ENCODE measurements around the gene CENPF. TPM values are rescaled to one million over a fixed set of nuclear protein-coding genes. Genes with fewer than 3 reads are reported as not detected.
"Not testable (repeated sequence)": the region's sequence is repeated elsewhere in the genome, so short reads cannot be mapped to it uniquely, and the experiment has no call there.

CENPF gene, protein sequence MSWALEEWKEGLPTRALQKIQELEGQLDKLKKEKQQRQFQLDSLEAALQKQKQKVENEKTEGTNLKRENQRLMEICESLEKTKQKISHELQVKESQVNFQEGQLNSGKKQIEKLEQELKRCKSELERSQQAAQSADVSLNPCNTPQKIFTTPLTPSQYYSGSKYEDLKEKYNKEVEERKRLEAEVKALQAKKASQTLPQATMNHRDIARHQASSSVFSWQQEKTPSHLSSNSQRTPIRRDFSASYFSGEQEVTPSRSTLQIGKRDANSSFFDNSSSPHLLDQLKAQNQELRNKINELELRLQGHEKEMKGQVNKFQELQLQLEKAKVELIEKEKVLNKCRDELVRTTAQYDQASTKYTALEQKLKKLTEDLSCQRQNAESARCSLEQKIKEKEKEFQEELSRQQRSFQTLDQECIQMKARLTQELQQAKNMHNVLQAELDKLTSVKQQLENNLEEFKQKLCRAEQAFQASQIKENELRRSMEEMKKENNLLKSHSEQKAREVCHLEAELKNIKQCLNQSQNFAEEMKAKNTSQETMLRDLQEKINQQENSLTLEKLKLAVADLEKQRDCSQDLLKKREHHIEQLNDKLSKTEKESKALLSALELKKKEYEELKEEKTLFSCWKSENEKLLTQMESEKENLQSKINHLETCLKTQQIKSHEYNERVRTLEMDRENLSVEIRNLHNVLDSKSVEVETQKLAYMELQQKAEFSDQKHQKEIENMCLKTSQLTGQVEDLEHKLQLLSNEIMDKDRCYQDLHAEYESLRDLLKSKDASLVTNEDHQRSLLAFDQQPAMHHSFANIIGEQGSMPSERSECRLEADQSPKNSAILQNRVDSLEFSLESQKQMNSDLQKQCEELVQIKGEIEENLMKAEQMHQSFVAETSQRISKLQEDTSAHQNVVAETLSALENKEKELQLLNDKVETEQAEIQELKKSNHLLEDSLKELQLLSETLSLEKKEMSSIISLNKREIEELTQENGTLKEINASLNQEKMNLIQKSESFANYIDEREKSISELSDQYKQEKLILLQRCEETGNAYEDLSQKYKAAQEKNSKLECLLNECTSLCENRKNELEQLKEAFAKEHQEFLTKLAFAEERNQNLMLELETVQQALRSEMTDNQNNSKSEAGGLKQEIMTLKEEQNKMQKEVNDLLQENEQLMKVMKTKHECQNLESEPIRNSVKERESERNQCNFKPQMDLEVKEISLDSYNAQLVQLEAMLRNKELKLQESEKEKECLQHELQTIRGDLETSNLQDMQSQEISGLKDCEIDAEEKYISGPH (N-terminal part only)
- 26.8 TPM for total RNA-seq

DNA sequence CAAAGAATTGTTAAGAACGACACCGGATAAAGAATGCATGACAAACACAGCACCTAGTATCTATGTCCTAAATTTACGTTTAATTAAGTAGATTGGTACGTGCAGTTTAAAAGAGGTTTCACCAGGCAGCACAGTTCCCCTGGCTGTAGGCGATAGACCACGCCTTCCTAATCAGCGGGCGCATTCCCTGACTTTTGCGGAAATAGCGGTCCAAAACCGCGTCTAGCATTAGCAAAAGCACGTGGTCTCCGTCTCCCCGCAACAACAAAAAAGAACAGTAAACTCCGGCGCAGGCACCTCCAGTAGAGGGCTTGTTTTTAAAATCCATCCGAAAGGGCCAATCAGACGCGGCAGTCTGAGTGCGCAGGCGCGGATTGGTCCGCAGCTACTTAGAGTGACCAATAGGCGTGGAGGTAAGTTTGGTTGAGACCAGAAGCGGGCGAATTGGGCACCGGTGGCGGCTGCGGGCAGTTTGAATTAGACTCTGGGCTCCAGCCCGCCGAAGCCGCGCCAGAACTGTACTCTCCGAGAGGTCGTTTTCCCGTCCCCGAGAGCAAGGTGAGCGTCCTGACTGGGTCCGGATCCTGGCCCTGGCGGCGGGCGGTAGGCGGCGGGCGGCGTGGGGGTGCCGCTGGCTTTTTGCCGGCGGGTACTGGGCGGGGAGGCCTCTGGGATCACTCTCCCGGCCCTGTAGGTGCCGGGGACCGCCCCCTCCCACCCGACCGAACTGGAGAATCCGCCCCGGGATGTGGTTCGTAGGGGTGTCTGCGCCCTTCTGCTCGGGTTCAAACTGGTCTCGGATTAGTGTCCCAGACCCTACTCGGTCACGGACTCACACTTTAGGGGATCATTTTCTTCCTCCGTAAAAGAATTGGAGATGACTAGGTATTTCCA is at the start of gene CENPF:
Gene CENPF, plus strand, starts transcription at position 432 of the 894 bp plus-strand sequence. CDS start 10,560 bp downstream, outside the sequence.
- DNase-seq = peak; percentile 97

DNA sequence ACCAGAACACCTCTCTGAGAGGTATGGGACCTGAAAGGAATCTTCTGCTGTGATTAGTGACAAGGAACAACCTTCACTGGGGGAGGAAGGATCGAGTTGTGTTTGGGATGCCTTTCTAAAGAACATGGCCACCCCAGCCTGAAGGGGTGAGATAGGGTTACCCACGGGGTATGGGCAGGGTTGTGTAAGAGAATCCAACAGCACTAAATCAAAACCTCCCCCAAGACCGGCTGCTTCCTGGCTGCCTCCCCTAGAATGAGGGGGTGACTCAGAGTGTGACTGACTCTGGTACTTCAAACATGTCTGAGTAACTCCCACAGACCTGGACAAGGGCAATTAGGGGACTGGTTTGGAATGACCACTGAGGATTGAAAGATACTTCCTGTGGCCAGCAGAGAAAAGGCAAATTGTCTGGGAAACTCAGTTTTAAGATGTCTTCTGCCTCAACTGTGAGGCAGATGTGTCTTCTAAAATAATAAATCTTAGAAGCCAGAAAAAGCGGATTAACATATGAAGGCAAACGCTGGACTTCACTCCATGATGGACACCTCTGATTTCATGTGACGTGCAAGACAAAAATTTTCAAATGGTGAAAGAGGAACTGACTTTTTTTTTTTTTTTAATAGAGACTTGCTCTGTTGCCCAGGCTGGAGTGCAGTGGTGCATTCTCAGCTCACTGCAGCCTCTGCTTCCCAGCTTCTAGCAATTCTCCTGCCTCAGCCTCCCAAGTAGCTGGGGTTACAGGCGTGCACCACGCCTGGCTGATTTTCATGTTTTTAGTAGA is 44.9 kb upstream of the CENPF start:
- no peak for DNase-seq

DNA sequence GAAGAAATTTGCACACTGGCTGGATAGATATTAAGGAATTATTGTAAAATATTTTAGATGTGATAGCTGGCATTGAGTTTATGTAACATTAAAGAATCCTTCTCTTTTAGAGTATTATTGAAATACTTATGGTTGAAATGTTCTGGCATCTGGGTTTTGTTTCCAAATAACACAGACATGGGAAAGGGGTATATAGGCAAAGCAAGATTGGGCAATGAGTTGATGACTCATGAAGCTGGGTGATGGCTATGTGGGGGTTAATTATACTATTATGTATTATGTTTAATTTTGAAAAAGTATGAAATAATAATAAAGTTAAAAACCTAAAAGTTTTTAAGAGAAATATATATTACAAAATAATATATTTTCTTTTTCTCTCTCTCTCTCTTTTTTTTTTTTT is 39.1 kb upstream of the CENPF start:
- no peak for DNase-seq

DNA sequence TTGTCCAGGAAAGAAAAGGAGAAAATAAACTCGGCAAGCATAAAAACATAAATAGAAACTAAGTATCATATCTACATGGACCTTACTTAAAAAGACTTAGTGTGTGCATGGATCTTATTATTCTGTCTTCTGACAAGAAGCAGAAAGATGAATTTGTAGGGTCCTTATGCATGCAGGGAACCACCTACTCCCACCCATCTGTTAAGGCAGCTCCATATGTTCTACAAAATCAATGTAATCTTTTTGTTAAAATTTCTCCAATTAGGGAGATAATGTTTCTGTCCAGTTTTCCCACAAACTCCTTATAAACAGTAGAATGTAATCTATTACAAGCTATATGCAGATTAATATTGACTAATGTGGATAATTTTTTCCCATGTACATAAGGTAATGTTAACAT is 37.7 kb upstream of the CENPF start:
- DNase-seq = no peak

DNA sequence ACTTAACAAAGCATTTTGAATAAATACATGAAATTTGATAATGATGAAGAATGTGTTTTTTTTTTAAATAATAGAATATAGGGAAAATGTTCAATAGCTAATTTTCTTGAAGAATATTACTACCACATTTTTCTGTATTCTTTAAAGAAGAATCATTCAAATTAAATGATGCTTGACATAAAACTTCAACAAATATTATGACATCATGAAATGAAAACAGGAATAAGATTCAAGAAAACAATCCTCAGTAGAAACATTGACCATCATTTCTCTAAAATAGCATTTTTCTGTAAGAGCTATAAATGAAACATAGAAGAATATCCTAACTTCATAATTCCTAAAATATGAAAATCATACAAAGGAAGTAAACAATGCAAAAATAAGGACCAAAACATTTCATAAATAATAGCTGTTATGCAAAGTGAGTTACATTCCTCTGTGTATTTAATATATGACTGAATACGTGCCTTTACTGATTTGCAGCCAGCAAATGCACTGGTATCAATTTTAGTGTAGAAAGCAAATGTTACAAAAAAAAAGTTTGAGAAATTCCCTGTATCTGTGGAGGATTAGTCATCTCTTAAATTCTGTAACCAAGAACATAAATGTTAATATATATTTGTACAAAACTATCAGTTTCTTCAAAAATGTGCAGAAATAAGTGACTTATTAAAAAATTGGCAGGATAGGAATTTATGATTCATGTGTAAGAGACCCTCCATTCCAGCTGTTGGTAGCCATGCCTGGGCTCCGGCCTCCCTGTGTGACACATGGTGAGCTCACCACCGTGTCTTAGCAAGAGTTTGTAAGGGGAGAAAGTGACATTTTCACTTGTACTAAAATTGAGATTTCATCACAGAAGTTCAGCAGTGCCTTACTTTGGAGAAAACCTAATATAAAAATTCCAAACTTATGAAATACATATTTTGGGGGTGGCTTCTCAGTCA is 36.6 kb upstream of the CENPF start:
- DNase-seq = no peak

DNA sequence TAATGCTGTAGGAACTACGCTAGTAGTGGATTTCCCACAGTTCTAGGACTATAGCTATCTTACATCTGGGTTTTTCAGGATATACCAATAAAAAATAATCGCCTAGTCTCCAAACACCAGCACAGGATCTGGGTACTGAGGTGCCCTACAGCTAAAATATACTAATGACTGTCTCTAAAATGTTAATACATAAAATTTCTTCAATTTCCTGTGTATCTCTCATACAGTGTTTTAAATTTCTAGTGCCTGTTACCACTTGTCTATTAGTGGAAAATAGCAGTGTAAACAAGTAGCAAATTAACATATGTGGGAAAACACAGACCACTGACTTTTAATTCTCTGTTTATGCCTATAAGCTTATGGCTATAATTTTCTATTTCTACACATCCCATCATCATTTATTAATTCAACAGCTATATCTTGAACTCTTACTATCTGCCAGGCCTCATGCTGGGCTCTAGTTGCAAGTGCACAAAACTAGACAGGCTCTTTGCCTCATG is 35.5 kb upstream of the CENPF start:
- no peak for DNase-seq

DNA sequence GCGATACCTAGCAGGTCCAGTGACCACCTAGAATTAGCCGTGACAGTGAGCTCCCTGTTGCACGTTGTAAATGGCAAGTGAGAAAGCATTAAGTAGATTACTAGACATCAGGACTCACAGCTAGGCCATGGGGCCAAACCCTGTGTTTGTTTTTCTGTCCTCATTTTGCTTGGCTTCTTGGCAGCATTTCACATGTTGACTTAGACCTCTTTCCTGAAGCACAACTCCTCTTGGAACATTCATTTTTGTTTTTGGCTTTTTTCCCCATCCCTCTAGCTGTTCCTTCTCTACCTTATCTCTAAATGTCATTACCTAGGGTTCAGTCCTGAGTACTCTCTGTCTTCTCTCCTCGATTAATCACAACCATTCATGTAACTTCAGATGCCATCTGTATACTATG is 34.7 kb upstream of the CENPF start:
- DNase-seq = no peak

DNA sequence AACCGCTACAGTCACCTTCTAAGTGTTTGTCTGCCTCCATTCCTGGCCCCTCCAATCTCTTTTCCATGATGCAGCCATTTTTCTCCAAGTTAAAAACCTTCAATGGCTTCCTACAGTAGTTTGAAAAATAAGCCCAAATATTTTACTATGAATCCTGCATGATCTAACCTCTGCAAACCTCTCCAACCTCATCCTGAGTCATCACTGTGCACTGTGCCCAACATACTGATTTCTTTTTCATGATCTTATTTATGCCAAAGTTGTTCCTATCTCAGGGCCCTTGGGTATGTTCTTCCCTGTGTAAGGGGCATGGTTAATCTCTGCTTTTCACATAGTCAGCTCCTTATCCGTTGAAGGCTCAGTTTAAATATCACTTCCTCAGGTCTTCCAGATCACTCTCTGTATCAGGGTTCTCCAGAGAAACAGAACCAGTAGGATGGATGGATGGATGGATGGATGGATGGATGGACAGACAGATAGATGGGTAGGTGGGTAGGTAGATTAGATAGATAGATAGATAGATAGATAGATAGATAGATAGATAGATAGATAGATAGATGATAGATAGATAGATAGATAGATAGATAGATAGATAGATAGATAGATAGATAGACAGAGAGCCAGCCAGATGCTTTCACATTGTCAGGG is 33.5 kb upstream of the CENPF start:
- no peak for DNase-seq

DNA sequence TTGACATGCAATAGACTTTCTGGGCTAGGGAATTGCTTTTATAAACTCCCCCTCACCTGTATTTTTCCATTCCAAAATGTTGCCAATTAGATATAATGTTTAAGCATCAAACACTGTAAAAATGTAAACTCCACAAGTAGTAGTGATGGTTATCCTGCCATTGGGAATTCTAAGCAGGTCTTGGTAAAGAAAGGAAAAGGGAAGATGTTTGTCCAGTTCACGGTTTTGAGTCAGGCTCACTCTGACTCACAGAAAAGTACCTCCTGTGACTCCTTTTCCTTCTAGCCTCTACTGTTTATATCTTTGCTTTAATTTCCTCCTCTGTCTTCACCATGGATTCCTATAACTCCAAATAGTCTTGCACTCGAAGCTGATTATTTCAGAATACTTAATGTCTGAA is 32.6 kb upstream of the CENPF start:
- no peak for DNase-seq

DNA sequence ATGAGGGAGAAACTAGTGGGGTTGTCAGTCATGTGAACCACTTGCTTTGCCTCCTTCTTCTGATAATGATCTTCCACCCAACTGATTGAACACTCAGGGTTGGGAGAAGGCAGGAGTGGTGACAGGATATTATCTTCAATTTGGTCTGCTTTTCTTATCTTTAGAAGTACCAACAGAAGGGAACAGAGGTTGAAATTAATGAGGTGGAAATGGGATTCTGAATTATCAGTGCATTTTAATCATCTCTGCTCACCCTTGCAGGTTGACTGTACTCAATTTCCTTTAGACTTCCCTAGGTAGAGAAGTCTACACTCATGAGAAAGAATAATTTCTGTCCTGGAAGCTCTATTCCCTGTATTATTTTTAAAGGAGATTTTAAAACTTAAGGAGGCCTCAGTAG is 31.7 kb upstream of the CENPF start:
- DNase-seq = no peak

DNA sequence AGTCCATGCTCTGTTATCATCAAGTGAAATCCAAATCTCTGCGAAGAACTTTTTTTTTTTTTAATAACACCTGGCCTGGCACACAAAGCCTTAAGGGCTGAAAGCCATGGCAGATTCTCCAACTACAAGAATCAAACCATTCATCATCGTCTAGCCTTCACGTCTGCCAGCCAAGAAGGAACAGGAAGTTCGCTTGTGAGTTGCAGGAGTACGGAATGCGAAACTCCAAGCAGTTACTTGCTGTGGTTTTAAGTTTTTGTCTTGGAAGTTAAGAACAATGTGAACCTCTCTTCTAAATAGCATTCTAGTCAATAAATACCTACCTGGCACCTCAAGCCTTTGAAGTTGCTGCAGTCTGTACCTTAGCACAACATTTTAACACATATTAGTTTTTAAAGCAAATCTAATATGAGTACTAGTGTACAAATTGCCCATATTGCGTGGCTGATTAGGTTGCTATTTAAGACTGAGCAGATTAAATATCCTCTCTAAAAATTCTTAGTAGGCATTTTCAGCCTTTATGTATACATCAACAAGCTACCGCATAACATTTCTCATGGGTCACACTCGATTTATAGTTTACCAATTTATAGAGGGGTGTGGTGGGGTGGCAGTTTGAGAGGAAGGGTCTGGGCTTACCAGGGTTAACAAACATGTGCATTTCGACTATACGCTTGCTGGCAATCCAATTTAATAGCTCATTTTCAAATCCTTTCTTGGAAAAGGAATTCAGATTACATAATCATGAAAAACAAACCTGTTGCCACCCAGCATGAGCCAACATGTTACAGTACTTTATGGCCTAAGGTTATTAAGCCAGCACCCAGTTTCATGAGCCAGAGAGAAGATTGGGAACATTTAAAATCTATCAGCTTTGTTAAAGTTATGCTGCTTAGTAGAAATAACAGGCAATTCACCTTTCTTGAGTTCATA is 29.3 kb upstream of the CENPF start:
- DNase-seq = peak; percentile 15

DNA sequence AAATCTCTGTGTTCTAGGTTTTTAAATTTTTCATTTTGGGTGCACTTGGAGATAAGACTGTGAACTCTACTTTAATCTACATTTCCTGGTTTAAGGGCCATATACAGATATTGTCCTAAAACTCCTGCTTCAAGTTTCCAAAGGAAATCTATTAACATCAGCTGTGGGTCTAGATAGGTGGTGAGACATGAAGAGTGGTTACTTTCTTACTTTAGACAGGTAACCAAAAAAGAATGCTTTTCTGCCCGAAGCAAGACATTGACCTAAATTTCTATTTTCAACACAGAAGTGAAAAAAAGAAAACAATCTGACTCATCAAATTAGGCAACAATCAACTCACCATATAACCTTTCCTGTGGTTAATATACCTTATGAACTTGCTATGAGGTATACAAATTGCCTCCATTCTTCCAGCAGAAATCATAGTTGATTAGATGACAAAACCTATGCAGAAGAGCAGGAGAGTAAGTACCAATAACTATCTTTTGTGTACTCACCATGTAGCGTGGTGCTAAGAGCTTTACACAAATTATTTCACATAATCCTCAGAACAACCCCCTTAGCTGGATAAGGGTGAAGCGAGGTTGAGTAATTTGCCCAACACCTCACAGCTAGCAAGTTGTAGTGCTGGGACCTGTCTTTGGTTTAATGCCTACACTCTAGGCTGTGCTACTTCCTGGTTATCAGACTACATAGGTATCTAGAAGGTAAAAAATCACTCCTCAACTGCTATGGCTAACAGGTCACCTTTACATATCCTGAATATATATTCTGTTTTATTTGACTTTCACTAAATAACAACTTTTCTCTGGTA is 28.2 kb upstream of the CENPF start:
- DNase-seq = no peak

DNA sequence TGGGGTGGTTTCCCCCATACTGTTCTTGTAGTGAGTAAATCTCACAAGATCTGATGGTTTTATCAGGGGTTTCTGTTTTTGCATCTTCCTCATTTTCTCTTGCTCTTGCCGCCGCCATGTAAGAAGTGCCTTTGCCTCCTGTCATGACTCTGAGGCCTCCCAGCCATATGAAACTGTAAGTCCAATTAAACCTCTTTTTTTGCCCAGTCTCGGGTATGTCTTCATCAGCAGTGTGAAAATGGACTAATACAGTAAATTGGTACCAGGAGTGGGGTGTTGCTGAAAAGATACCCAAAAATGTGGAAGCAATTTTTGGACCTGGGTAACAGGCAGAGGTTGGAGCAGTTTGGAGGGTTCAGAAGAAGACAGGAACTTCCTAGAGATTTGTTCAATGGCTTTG is 26.9 kb upstream of the CENPF start:
- DNase-seq = not testable (repeated sequence)

DNA sequence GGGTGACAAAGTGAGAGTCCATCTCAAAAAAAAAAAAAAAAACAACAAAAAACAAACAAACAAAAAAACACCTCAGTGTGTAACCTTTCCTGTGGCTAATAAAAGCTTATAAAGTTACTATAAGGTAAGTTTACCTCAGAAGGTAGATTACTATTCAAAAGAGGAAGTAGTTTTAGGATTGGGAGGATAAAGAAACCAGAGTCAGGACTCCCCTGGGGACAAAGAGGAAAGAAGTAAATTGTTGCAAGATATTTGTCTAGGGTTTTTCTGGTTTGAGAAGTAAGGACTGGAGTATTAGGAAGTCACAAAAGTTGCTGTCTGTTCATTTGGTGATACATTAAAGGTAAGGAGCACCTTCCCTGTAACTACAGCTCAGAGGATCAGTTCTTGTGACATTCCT is 23.8 kb upstream of the CENPF start:
- DNase-seq = no peak

DNA sequence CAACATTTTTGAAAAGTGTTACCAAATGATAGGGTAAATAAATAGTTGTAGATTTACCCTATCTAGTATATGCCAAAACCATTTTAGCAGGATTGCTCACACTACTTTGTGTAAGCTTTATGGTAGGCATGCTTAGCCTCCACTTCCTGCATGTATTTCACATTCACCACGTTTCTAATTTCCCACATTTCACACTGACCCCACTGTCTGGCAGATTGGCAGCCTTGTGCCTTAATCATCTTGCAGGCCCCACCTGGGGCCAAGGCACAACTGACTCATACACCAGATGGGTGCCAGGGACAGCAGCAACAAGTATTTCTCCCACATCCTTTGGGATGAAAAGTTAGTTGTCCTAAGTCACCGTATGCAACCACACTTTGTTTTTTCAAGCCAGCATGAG is 21.2 kb upstream of the CENPF start:
- DNase-seq = no peak

DNA sequence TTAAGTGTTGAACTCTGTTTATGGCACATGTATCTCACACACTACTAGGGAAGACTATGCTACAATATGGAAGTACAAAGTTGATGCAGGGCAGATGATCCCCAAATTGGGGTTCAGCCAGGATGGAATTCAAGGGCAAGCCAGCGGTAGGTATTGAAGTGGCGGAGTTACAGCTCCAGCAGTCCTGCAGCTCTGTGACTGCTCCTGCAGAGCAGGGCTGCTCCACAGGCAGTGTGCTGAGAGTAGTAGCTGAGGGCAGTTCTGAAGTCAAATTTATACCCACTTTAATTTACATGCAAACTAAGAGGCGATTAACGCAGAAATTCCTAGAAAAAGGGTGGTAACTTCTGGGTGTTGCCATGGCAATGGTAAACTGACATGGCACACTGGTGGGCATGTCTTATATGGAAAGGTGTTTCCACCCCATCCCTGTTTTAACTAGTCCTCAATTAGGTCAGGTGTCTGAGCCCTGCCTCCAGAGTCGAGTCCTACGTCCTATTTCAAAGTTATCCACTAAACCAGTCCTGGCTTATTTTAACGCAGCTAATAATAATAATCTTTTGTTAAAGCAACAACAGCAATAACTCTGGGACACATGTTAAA is 20.6 kb upstream of the CENPF start:
- DNase-seq = no peak

Measured in skin of body (tissue), 2 donors.